H1 (cell line): ENCODE data around the gene ANKRD65. TPM values are rescaled to one million over a fixed set of nuclear protein-coding genes. Genes with fewer than 3 reads are reported as not detected.

Source experiments
- ASH2L ChIP-seq: fragments of 200-600, 300-600 bp; sonication (generic); IDR thresholded peaks from one replicate; pipeline ENCODE4 v1.7.1; 2017; ENCODE audit warnings: low read length
- BRCA1 ChIP-seq: IDR thresholded peaks from 2 replicates; pipeline ENCODE4 v1.6.1; 2012; ENCODE audit warnings: low read depth, low read length, improper control_type of control experiment
- CHD7 ChIP-seq: fragments of 300-600 bp; sonication (generic); IDR thresholded peaks from 2 replicates; pipeline ENCODE4 v1.7.1; 2012; ENCODE audit warnings: low read length, moderate library complexity, mild to moderate bottlenecking, inconsistent platforms; ENCODE audit not compliant: insufficient replicate concordance
- JUND ChIP-seq: IDR thresholded peaks from 2 replicates; pipeline ENCODE4 v1.6.1; 2011; ENCODE audit warnings: mild to moderate bottlenecking, improper control_type of control experiment, low read length
- POLR2A ChIP-seq, 2 experiments: IDR thresholded peaks; 1 replicate in 1 of 2; 2 replicates in 1 of 2; pipeline ENCODE4 v1.6.1; 2011; ENCODE audit warnings: low read depth in 2 of 2, low read length in 2 of 2, mild to moderate bottlenecking in 2 of 2; ENCODE audit errors: control extremely low read depth in 1 of 2
- SIRT6 ChIP-seq: IDR thresholded peaks from one replicate; pipeline ENCODE4 v1.7.1; 2012; ENCODE audit warnings: low read length, inconsistent platforms
- SP1 ChIP-seq: IDR thresholded peaks from 2 replicates; pipeline ENCODE4 v1.6.1; 2011; ENCODE audit warnings: low read depth, low read length
- SUZ12 ChIP-seq: fragments of 200-600 bp; sonication (generic); IDR thresholded peaks from 2 replicates; pipeline ENCODE4 v1.6.1; 2012; ENCODE audit warnings: mild to moderate bottlenecking, inconsistent platforms, low read length, moderate library complexity, mixed read lengths
- TAF1 ChIP-seq: IDR thresholded peaks from 2 replicates; pipeline ENCODE4 v1.6.1; 2011; ENCODE audit warnings: mild to moderate bottlenecking, low read depth, low read length
- TEAD4 ChIP-seq: IDR thresholded peaks from 2 replicates; pipeline ENCODE4 v1.6.1; 2012; ENCODE audit warnings: low read depth, low read length, inconsistent platforms, mixed read lengths
- YY1 ChIP-seq: IDR thresholded peaks from 2 replicates; pipeline ENCODE4 v1.6.1; 2011; ENCODE audit warnings: low read depth, mild to moderate bottlenecking, low read length
- ZNF274 ChIP-seq: IDR thresholded peaks from 2 replicates; pipeline ENCODE4 v1.7.0; 2012; ENCODE audit warnings: low read length, borderline replicate concordance; ENCODE audit errors: extremely low read depth
- polyA plus RNA-seq, 7 experiments: library from polyadenylated mRNA; depleted of rRNA in 3 of 7; stranded (reverse) in 5 of 7; unstranded in 2 of 7; fragments of >200 nt in 5 of 7; fragments of 200-250 nt in 2 of 7; gene quantifications; 1 replicate in 5 of 7; 2 replicates in 1 of 7; 4 replicates in 1 of 7; pipeline versions ENCODE4 v1.2.1 to v1.2.3, GENCODE V29; 2011 to 2013; ENCODE audit warnings: missing spikeins in 2 of 7, mixed read lengths in 2 of 7
- total RNA-seq: library from RNA; stranded (reverse); fragmentation: NEBNext Ultra II Directional; extraction: Animal tissue kit (Norgen Biotek cat#: 25700); gene quantifications from 2 replicates; pipeline ENCODE4 v1.2.1, GENCODE V29; 2021

The ANKRD65 gene
- total and polyA plus RNA-seq, 2 of the 8 experiments (the other 6 are each of a cell fraction or from before 2014, with no cell fraction given) = 1.8 to 2.0 TPM

- TF ChIP-seq CHD7 (no peak), SUZ12 (no peak), TAF1 (peak; percentile 44; the same call in 1 of the 2 replicates), SP1 (peak; percentile 53; the same call in 1 of the 2 replicates), BRCA1 (no peak), ZNF274 (no peak), YY1 (peak; percentile 86), JUND (peak; percentile 63; the same call in 1 of the 2 replicates), SIRT6 (no peak), POLR2A (IDR thresholded peaks at IDR 0.05; ENCODE audit: control extremely low read depth in 1 of 2, low read depth in 2 of 2, low read length in 2 of 2) (no peak), ASH2L (peak; percentile 28), TEAD4 (peak; percentile 86)
These were observed 1.6 kb upstream of the ANKRD65 start (continued) for GRCh38 chr1:1422465-1423244.
